Measurements from ENCODE around the gene UMPS. TPM values are rescaled to one million over a fixed set of nuclear protein-coding genes. Genes with fewer than 3 reads are reported as not detected.

The UMPS gene
- total RNA-seq, 1 experiment from 2014 or later, result 46.0 TPM

- 0 out of 2 replicates have a peak, but pooled peaks have one; percentile 43 for TF ChIP-seq TCF7L2 (IDR thresholded peaks at IDR 0.05; ENCODE audit: low read depth, low read length)
- TF ChIP-seq, protein P1, sequence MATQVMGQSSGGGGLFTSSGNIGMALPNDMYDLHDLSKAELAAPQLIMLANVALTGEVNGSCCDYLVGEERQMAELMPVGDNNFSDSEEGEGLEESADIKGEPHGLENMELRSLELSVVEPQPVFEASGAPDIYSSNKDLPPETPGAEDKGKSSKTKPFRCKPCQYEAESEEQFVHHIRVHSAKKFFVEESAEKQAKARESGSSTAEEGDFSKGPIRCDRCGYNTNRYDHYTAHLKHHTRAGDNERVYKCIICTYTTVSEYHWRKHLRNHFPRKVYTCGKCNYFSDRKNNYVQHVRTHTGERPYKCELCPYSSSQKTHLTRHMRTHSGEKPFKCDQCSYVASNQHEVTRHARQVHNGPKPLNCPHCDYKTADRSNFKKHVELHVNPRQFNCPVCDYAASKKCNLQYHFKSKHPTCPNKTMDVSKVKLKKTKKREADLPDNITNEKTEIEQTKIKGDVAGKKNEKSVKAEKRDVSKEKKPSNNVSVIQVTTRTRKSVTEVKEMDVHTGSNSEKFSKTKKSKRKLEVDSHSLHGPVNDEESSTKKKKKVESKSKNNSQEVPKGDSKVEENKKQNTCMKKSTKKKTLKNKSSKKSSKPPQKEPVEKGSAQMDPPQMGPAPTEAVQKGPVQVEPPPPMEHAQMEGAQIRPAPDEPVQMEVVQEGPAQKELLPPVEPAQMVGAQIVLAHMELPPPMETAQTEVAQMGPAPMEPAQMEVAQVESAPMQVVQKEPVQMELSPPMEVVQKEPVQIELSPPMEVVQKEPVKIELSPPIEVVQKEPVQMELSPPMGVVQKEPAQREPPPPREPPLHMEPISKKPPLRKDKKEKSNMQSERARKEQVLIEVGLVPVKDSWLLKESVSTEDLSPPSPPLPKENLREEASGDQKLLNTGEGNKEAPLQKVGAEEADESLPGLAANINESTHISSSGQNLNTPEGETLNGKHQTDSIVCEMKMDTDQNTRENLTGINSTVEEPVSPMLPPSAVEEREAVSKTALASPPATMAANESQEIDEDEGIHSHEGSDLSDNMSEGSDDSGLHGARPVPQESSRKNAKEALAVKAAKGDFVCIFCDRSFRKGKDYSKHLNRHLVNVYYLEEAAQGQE (IDR thresholded peaks at IDR 0.05; ENCODE audit: insufficient read depth in 1 of 2, low read depth in 2 of 2, low read length in 1 of 2), result no peak
- Histone ChIP-seq H3K4me1 (ENCODE audit: control insufficient read depth, insufficient read depth, low read length) (peaks cover 11% of the 10 kb centered on the region), H3K9me3 (ENCODE audit: control insufficient read depth, insufficient read depth, low read depth, low read length) (no peaks in the 10 kb centered on the region), H3K27me3 (ENCODE audit: control insufficient read depth, insufficient read depth, low read length) (no peaks in the 10 kb centered on the region), H3K36me3 (ENCODE audit: control insufficient read depth, insufficient read depth, low read length) (0 out of 2 replicates have a peak, but pooled peaks cover under 1% of the 10 kb centered on the region), H3K4me3 (ENCODE audit: low read depth in 2 of 2, low read length in 2 of 2) (no peak overlapping the region), H3K27ac (ENCODE audit: low read length) (peak overlapping the region; percentile 51)
- no peak for DNase-seq (ENCODE audit: low read depth, low spot score)
- ATAC-seq, result peak; percentile 32
- intact Hi-C loops (cut with micrococcal nuclease; ENCODE audit: unreplicated experiment) (no loop called here), in situ Hi-C loops (cut with HindIII; ENCODE audit: low pct_unique_long_range_greater_than_20kb, low sequenced_read_pairs) (no loop called here)
- CTCF ChIA-PET, result interaction anchor here (0.7 to 4.0 kb wide), 6 partner anchors 16 to 120 kb away, joined by 3 to 22 read pairs (median 4); no protein-coding TSS in a partner anchor
- POLR2A ChIA-PET, result no interaction called here
- no TSS peak for BruUV-seq (replicated peaks)
Observed at GRCh38 chr3:124786511-124787241, 56.4 kb downstream of the UMPS start.

GRCh38 chr3:124787476-124788195 is 57.4 kb downstream of the UMPS start:
- ATAC-seq, result no peak
- Histone ChIP-seq H3K27me3 (ENCODE audit: control insufficient read depth, insufficient read depth, low read length) (no peaks in the 10 kb centered on the region), H3K9me3 (ENCODE audit: control insufficient read depth, insufficient read depth, low read depth, low read length) (no peaks in the 10 kb centered on the region), H3K36me3 (ENCODE audit: control insufficient read depth, insufficient read depth, low read length) (0 out of 2 replicates have a peak, but pooled peaks cover 6% of the 10 kb centered on the region), H3K27ac (ENCODE audit: low read length) (no peak overlapping the region; the same call in 1 of the 2 replicates), H3K4me3 (ENCODE audit: low read depth in 2 of 2, low read length in 2 of 2) (no peak overlapping the region), H3K4me1 (ENCODE audit: control insufficient read depth, insufficient read depth, low read length) (peaks cover 10% of the 10 kb centered on the region)
- ChIA-PET POLR2A (no interaction called here), CTCF (interaction anchor here (0.6 to 4.0 kb wide), 4 partner anchors 20 to 649 kb away, joined by 3 to 22 read pairs (median 4); no protein-coding TSS in a partner anchor)
- BruUV-seq (replicated peaks), result no TSS peak
- in situ Hi-C loops (cut with HindIII; ENCODE audit: low pct_unique_long_range_greater_than_20kb, low sequenced_read_pairs), result no loop called here
- DNase-seq (ENCODE audit: low read depth, low spot score), result no peak
- intact Hi-C loops (cut with micrococcal nuclease; ENCODE audit: unreplicated experiment), result no loop called here
- TF ChIP-seq, protein P1 (IDR thresholded peaks at IDR 0.05; ENCODE audit: insufficient read depth in 1 of 2, low read depth in 2 of 2, low read length in 1 of 2), result no peak
- TF ChIP-seq POLR2AphosphoS5 (IDR thresholded peaks at IDR 0.05; ENCODE audit: low read depth, low read length), result no peak
